ENCODE results near the gene TMED1.
A peak's percentile ranks its signal among the peaks of the same experiment; 100 is the strongest.
"Not testable (repeated sequence)": the region's sequence is repeated elsewhere in the genome, so short reads cannot be mapped to it uniquely, and the experiment has no call there.

Gene TMED1

GRCh38 chr19:10854350-10855089 is 18.5 kb upstream of the TMED1 start:
- Mint-ChIP-seq H3K4me1 (ENCODE audit: low read depth in 2 of 2) (peaks cover 0 to 3% of the 10 kb centered on the region in 2 donors), H3K4me3 (no peak overlapping the region), H3K9me3 (no peaks in the 10 kb centered on the region), H3K27me3 (peaks cover 0 to 10% of the 10 kb centered on the region in 2 donors), H3K36me3 (ENCODE audit: insufficient read depth) (no peaks in the 10 kb centered on the region), H3K27ac (no peak overlapping the region)
- no peak for ATAC-seq (replicated peaks)
- DNase-seq, result no peak

- H3K27me3 Mint-ChIP-seq, result peaks cover 0 to 19% of the 10 kb centered on the region in 2 donors
- H3K4me3 Mint-ChIP-seq, result no peak overlapping the region
- DNase-seq (no peak), ATAC-seq (replicated peaks) (no peak)
- no peaks in the 10 kb centered on the region for H3K9me3 Mint-ChIP-seq
- no peaks in the 10 kb centered on the region for H3K36me3 Mint-ChIP-seq (ENCODE audit: insufficient read depth)
- no peak overlapping the region for H3K27ac Mint-ChIP-seq
- H3K4me1 Mint-ChIP-seq (ENCODE audit: low read depth in 2 of 2), result no peaks in the 10 kb centered on the region
These were observed 16.9 kb upstream of the TMED1 start for GRCh38 chr19:10852941-10853340.

GRCh38 chr19:10852098-10852800 is 16.2 kb upstream of the TMED1 start:
- H3K36me3 Mint-ChIP-seq (ENCODE audit: insufficient read depth), result no peaks in the 10 kb centered on the region

GRCh38 chr19:10850631-10851030 is 14.6 kb upstream of the TMED1 start:
- H3K27ac Mint-ChIP-seq, result no peak overlapping the region
- H3K4me1 Mint-ChIP-seq (ENCODE audit: low read depth in 2 of 2), result no peaks in the 10 kb centered on the region
- DNase-seq (no peak), ATAC-seq (replicated peaks) (no peak)
- H3K9me3 Mint-ChIP-seq, result peaks cover 0 to 5% of the 10 kb centered on the region in 2 donors
- peaks cover 0 to 19% of the 10 kb centered on the region in 2 donors for H3K27me3 Mint-ChIP-seq
- no peak overlapping the region for H3K4me3 Mint-ChIP-seq
- H3K36me3 Mint-ChIP-seq (ENCODE audit: insufficient read depth), result no peaks in the 10 kb centered on the region

More at GRCh38 chr19:10852098-10852800, 16.2 kb upstream of the TMED1 start:
- DNase-seq, result no peak
- Mint-ChIP-seq H3K4me3 (no peak overlapping the region), H3K4me1 (ENCODE audit: low read depth in 2 of 2) (no peaks in the 10 kb centered on the region), H3K27me3 (peaks cover 0 to 19% of the 10 kb centered on the region in 2 donors), H3K27ac (peak overlapping the region in 1 of 2 donors; percentile 5), H3K9me3 (no peaks in the 10 kb centered on the region)
- ATAC-seq (replicated peaks), result no peak

GRCh38 chr19:10848230-10848856 is 12.3 kb upstream of the TMED1 start, which contains the start of gene C19orf38:
Gene C19orf38 (plus strand): TSS chr19:10848415. CDS start chr19:10848509, 94 bp downstream.
- no peak within 1 kb of the TSS for H3K4me3 Mint-ChIP-seq
- ATAC-seq (replicated peaks) (no peak), DNase-seq (no peak)
- H3K27ac Mint-ChIP-seq, result no peak within 1 kb of the TSS
- no peaks in the 10 kb centered on the region for H3K36me3 Mint-ChIP-seq (ENCODE audit: insufficient read depth)
- H3K4me1 Mint-ChIP-seq (ENCODE audit: low read depth in 2 of 2), result no peaks in the 10 kb centered on the region
- peaks cover 0 to 5% of the 10 kb centered on the region in 2 donors for H3K9me3 Mint-ChIP-seq
- peaks cover 0 to 23% of the 10 kb centered on the region in 2 donors for H3K27me3 Mint-ChIP-seq

- Mint-ChIP-seq H3K4me1 (ENCODE audit: low read depth in 2 of 2) (no peaks in the 10 kb centered on the region), H3K9me3 (peaks cover 0 to 5% of the 10 kb centered on the region in 2 donors), H3K27ac (no peak overlapping the region), H3K4me3 (no peak overlapping the region), H3K27me3 (peaks cover 0 to 24% of the 10 kb centered on the region in 2 donors), H3K36me3 (ENCODE audit: insufficient read depth) (no peaks in the 10 kb centered on the region)
- DNase-seq (no peak), ATAC-seq (replicated peaks) (no peak)
These were observed 10.6 kb upstream of the TMED1 start for GRCh38 chr19:10846500-10847202.

GRCh38 chr19:10842788-10843187 is 6.8 kb upstream of the TMED1 start:
- peaks cover 0 to 5% of the 10 kb centered on the region in 2 donors for H3K27me3 Mint-ChIP-seq
- no peak overlapping the region for H3K27ac Mint-ChIP-seq
- peaks cover 3% of the 10 kb centered on the region for H3K36me3 Mint-ChIP-seq (ENCODE audit: insufficient read depth)
- no peaks in the 10 kb centered on the region for H3K4me1 Mint-ChIP-seq (ENCODE audit: low read depth in 2 of 2)
- H3K4me3 Mint-ChIP-seq, result no peak overlapping the region
- DNase-seq, result no peak
- ATAC-seq (replicated peaks), result no peak
- peaks cover 0 to 5% of the 10 kb centered on the region in 2 donors for H3K9me3 Mint-ChIP-seq

GRCh38 chr19:10839114-10840050 is 3.4 kb upstream of the TMED1 start:
- Mint-ChIP-seq H3K4me1 (ENCODE audit: low read depth in 2 of 2) (peaks cover 4 to 17% of the 10 kb centered on the region in 2 donors), H3K9me3 (no peaks in the 10 kb centered on the region), H3K27me3 (peaks cover 0 to 5% of the 10 kb centered on the region in 2 donors), H3K27ac (no peak overlapping the region), H3K36me3 (ENCODE audit: insufficient read depth) (peaks cover 22% of the 10 kb centered on the region), H3K4me3 (no peak overlapping the region)
- DNase-seq, result no peak
- no peak for ATAC-seq (replicated peaks)

GRCh38 chr19:10838377-10838776 is 2.4 kb upstream of the TMED1 start:
- peaks cover 30% of the 10 kb centered on the region for H3K36me3 Mint-ChIP-seq (ENCODE audit: insufficient read depth)
- DNase-seq (no peak), ATAC-seq (replicated peaks) (no peak)
- no peaks in the 10 kb centered on the region for H3K9me3 Mint-ChIP-seq
- H3K4me1 Mint-ChIP-seq (ENCODE audit: low read depth in 2 of 2), result peaks cover 4 to 17% of the 10 kb centered on the region in 2 donors
- H3K4me3 Mint-ChIP-seq, result no peak overlapping the region
- peaks cover 0 to 2% of the 10 kb centered on the region in 2 donors for H3K27me3 Mint-ChIP-seq
- no peak overlapping the region for H3K27ac Mint-ChIP-seq

- not testable (repeated sequence) for H3K9me3 Mint-ChIP-seq; DNase-seq; H3K4me3 Mint-ChIP-seq; ATAC-seq (replicated peaks); H3K27me3 Mint-ChIP-seq
- Mint-ChIP-seq H3K36me3 (ENCODE audit: insufficient read depth) (peaks cover 32% of the 10 kb centered on the region), H3K4me1 (ENCODE audit: low read depth in 2 of 2) (peaks cover 4 to 17% of the 10 kb centered on the region in 2 donors), H3K27ac (peak overlapping the region in 1 of 2 donors; percentile 35)
These were observed 1.6 kb upstream of the TMED1 start for GRCh38 chr19:10837649-10838048.

GRCh38 chr19:10836479-10837330 is 693 bp upstream of the TMED1 start:
- Mint-ChIP-seq H3K27me3 (no peaks in the 10 kb centered on the region), H3K4me3 (peak overlapping the region; percentile 98 to 100), H3K9me3 (no peaks in the 10 kb centered on the region), H3K4me1 (ENCODE audit: low read depth in 2 of 2) (peaks cover 4 to 17% of the 10 kb centered on the region in 2 donors), H3K36me3 (ENCODE audit: insufficient read depth) (peaks cover 35% of the 10 kb centered on the region), H3K27ac (peak overlapping the region; percentile 97 to 100)
- ATAC-seq (replicated peaks) (peak; percentile 35), DNase-seq (no peak)
